ENCODE measurements around the gene TRAP1. TPM values are rescaled to one million over a fixed set of nuclear protein-coding genes. Genes with fewer than 3 reads are reported as not detected.
A peak's percentile ranks its signal among the peaks of the same experiment; 100 is the strongest.

Gene TRAP1
- 134 TPM for total RNA-seq
- long read RNA-seq, transcript TRAP1-201 (18 exons, 2,296 nt), result major isoform, 183 of 218 reads
- long read RNA-seq, partial matches to known transcripts, result 27 of 218 reads
- long read RNA-seq, other reads (novel, unspliced or antisense), result 6 of 218 reads

GRCh38 chr16:3717235-3718018 lies at the start of gene TRAP1:
Gene TRAP1 (minus strand): TSS chr16:3717524. CDS start chr16:3717508, 16 bp downstream.
- DNase-seq (ENCODE audit: missing footprints) (peak; percentile 97), ATAC-seq (peak; percentile 98)
- intact Hi-C loops (cut with DNase I), result loop anchor here (10.0 kb wide), 1 partner anchor 157 kb away; no protein-coding TSS in a partner anchor

GRCh38 chr16:3766177-3766576 lies 48.9 kb upstream of the TRAP1 start:
- ATAC-seq (no peak), DNase-seq (ENCODE audit: missing footprints) (no peak)
- intact Hi-C loops (cut with DNase I), result no loop called here

- DNase-seq (ENCODE audit: missing footprints) (no peak), ATAC-seq (no peak)
- intact Hi-C loops (cut with DNase I), result no loop called here
Measured at GRCh38 chr16:3764409-3764808, 47.1 kb upstream of the TRAP1 start.

- ATAC-seq (no peak), DNase-seq (ENCODE audit: missing footprints) (no peak)
- intact Hi-C loops (cut with DNase I), result no loop called here
Measured at GRCh38 chr16:3762107-3762750, 44.9 kb upstream of the TRAP1 start.

- DNase-seq (ENCODE audit: missing footprints) (no peak), ATAC-seq (no peak)
- intact Hi-C loops (cut with DNase I), result no loop called here
Measured at GRCh38 chr16:3761375-3762106, 44.2 kb upstream of the TRAP1 start.

GRCh38 chr16:3760518-3760917 lies 43.2 kb upstream of the TRAP1 start:
- intact Hi-C loops (cut with DNase I), result no loop called here
- DNase-seq (ENCODE audit: missing footprints) (no peak), ATAC-seq (no peak)

- intact Hi-C loops (cut with DNase I), result no loop called here
- no peak for ATAC-seq
- DNase-seq (ENCODE audit: missing footprints), result no peak
Measured at GRCh38 chr16:3759736-3760135, 42.4 kb upstream of the TRAP1 start.

GRCh38 chr16:3756113-3756512 lies 38.8 kb upstream of the TRAP1 start:
- ATAC-seq (no peak), DNase-seq (ENCODE audit: missing footprints) (no peak)
- intact Hi-C loops (cut with DNase I), result no loop called here

GRCh38 chr16:3755249-3755648 lies 37.9 kb upstream of the TRAP1 start:
- intact Hi-C loops (cut with DNase I), result no loop called here
- ATAC-seq, result no peak
- no peak for DNase-seq (ENCODE audit: missing footprints)

GRCh38 chr16:3754772-3755171 lies 37.4 kb upstream of the TRAP1 start:
- intact Hi-C loops (cut with DNase I), result no loop called here
- ATAC-seq (no peak), DNase-seq (ENCODE audit: missing footprints) (no peak)

- ATAC-seq (no peak), DNase-seq (ENCODE audit: missing footprints) (no peak)
- intact Hi-C loops (cut with DNase I), result no loop called here
Measured at GRCh38 chr16:3754081-3754703, 36.9 kb upstream of the TRAP1 start.

- no peak for ATAC-seq
- intact Hi-C loops (cut with DNase I), result no loop called here
- DNase-seq (ENCODE audit: missing footprints), result no peak
Measured at GRCh38 chr16:3752984-3753383, 35.7 kb upstream of the TRAP1 start.

GRCh38 chr16:3751878-3752277 lies 34.6 kb upstream of the TRAP1 start:
- intact Hi-C loops (cut with DNase I), result no loop called here
- no peak for DNase-seq (ENCODE audit: missing footprints)
- no peak for ATAC-seq

GRCh38 chr16:3748307-3748706 lies 31.0 kb upstream of the TRAP1 start:
- DNase-seq (ENCODE audit: missing footprints) (no peak), ATAC-seq (no peak)
- intact Hi-C loops (cut with DNase I), result no loop called here

GRCh38 chr16:3745751-3746355 lies 28.5 kb upstream of the TRAP1 start:
- DNase-seq (ENCODE audit: missing footprints), result no peak
- intact Hi-C loops (cut with DNase I), result no loop called here
- no peak for ATAC-seq

- intact Hi-C loops (cut with DNase I), result no loop called here
- ATAC-seq (no peak), DNase-seq (ENCODE audit: missing footprints) (no peak)
Measured at GRCh38 chr16:3744018-3744417, 26.7 kb upstream of the TRAP1 start.

GRCh38 chr16:3740934-3741333 lies 23.6 kb upstream of the TRAP1 start:
- ATAC-seq (no peak), DNase-seq (ENCODE audit: missing footprints) (no peak)
- intact Hi-C loops (cut with DNase I), result no loop called here

GRCh38 chr16:3740186-3740585 lies 22.9 kb upstream of the TRAP1 start:
- DNase-seq (ENCODE audit: missing footprints) (no peak), ATAC-seq (no peak)
- intact Hi-C loops (cut with DNase I), result no loop called here

- intact Hi-C loops (cut with DNase I), result no loop called here
- ATAC-seq (no peak), DNase-seq (ENCODE audit: missing footprints) (no peak)
Measured at GRCh38 chr16:3739636-3740035, 22.3 kb upstream of the TRAP1 start.

All from Right ventricle myocardium inferior (tissue), 1 donor.